Measurements from ENCODE around the gene ELOVL7. TPM values are rescaled to one million over a fixed set of nuclear protein-coding genes. Genes with fewer than 3 reads are reported as not detected.

The ELOVL7 gene
- total and polyA plus RNA-seq, 8 donors = 2.3 to 15.0 (median 4.8) TPM

- no peak for DNase-seq
- no peaks in the 10 kb centered on the region for H3K36me3 ChIP-seq
- no peak overlapping the region for H3K27ac ChIP-seq
- peaks cover 0 to 8% of the 10 kb centered on the region in 2 donors for H3K27me3 ChIP-seq
- no peak for ATAC-seq
- intact Hi-C loops (cut with DNase I) = no loop called here
- no peaks in the 10 kb centered on the region for H3K4me1 ChIP-seq
- H3K9me3 ChIP-seq = no peaks in the 10 kb centered on the region
- TF ChIP-seq CTCF (IDR thresholded peaks at IDR 0.05) = no peak
- no peak overlapping the region for H3K4me3 ChIP-seq
Observed at GRCh38 chr5:60835554-60835953, 8.5 kb downstream of the ELOVL7 start.

- TF ChIP-seq CTCF (IDR thresholded peaks at IDR 0.05) = no peak
- Histone ChIP-seq H3K9me3 (no peaks in the 10 kb centered on the region), H3K36me3 (no peaks in the 10 kb centered on the region), H3K27ac (no peak overlapping the region), H3K4me3 (no peak overlapping the region), H3K27me3 (no peaks in the 10 kb centered on the region), H3K4me1 (no peaks in the 10 kb centered on the region)
- intact Hi-C loops (cut with DNase I) = no loop called here
- DNase-seq (no peak), ATAC-seq (no peak)
Observed at GRCh38 chr5:60833520-60833919, 10.5 kb downstream of the ELOVL7 start.

GRCh38 chr5:60830581-60831127 lies 13.4 kb downstream of the ELOVL7 start:
- DNase-seq (no peak), ATAC-seq (no peak)
- no peaks in the 10 kb centered on the region for H3K36me3 ChIP-seq
- no peak overlapping the region for H3K27ac ChIP-seq
- intact Hi-C loops (cut with DNase I) = no loop called here
- no peak for TF ChIP-seq CTCF (IDR thresholded peaks at IDR 0.05)
- H3K9me3 ChIP-seq = no peaks in the 10 kb centered on the region
- H3K4me3 ChIP-seq = no peak overlapping the region
- H3K27me3 ChIP-seq = no peaks in the 10 kb centered on the region
- no peaks in the 10 kb centered on the region for H3K4me1 ChIP-seq

GRCh38 chr5:60829490-60830266 lies 14.4 kb downstream of the ELOVL7 start:
- intact Hi-C loops (cut with DNase I) = no loop called here
- Histone ChIP-seq H3K4me1 (no peaks in the 10 kb centered on the region), H3K27ac (no peak overlapping the region), H3K36me3 (no peaks in the 10 kb centered on the region), H3K27me3 (no peaks in the 10 kb centered on the region), H3K9me3 (no peaks in the 10 kb centered on the region), H3K4me3 (no peak overlapping the region)
- no peak for TF ChIP-seq CTCF (IDR thresholded peaks at IDR 0.05)
- ATAC-seq = no peak
- no peak for DNase-seq

GRCh38 chr5:60827201-60827600 lies 16.9 kb downstream of the ELOVL7 start:
- H3K36me3 ChIP-seq = no peaks in the 10 kb centered on the region
- H3K9me3 ChIP-seq = no peaks in the 10 kb centered on the region
- no peaks in the 10 kb centered on the region for H3K27me3 ChIP-seq
- ATAC-seq = no peak
- TF ChIP-seq CTCF (IDR thresholded peaks at IDR 0.05) = no peak
- no peaks in the 10 kb centered on the region for H3K4me1 ChIP-seq
- intact Hi-C loops (cut with DNase I) = no loop called here
- no peak overlapping the region for H3K27ac ChIP-seq
- H3K4me3 ChIP-seq = no peak overlapping the region
- DNase-seq = no peak

All from left lung (tissue), 10 donors.